Right ventricle myocardium superior (tissue), 1 donor: ENCODE results near the gene DOCK3. TPM values are rescaled to one million over a fixed set of nuclear protein-coding genes. Genes with fewer than 3 reads are reported as not detected.

ENCODE experiments used
- ATAC-seq: fragments of 200-7000 bp; cut with Tn5 transposase; one replicate; pipeline ENCODE4 v1.9.1; 2020; ENCODE audit warnings: mild to moderate bottlenecking; ENCODE audit not compliant: poor library complexity
- DNase-seq: peaks from one replicate; pipeline ENCODE4 v3.0.0-alpha.2; 2020
- intact Hi-C: fragments of 100-400 bp; cut with DNase I; formaldehyde crosslinking; loops from one replicate; pipeline ENCODE4 v1.11.2; 2022
- long read RNA-seq: library from polyadenylated mRNA; unstranded; transcript quantifications from one replicate; pipeline ENCODE4 v2.0.0, GENCODE V29; 2021
- total RNA-seq: library from RNA; stranded (reverse); fragmentation: NEBNext Ultra II Directional; extraction: Animal tissue kit (Norgen Biotek cat#: 25700); gene quantifications from one replicate; pipeline ENCODE4 v1.2.1, GENCODE V29; 2021
- donor health status: DM: no; HTN: yes; CAD: no; lungs with severe emphysema.

Gene DOCK3, protein sequence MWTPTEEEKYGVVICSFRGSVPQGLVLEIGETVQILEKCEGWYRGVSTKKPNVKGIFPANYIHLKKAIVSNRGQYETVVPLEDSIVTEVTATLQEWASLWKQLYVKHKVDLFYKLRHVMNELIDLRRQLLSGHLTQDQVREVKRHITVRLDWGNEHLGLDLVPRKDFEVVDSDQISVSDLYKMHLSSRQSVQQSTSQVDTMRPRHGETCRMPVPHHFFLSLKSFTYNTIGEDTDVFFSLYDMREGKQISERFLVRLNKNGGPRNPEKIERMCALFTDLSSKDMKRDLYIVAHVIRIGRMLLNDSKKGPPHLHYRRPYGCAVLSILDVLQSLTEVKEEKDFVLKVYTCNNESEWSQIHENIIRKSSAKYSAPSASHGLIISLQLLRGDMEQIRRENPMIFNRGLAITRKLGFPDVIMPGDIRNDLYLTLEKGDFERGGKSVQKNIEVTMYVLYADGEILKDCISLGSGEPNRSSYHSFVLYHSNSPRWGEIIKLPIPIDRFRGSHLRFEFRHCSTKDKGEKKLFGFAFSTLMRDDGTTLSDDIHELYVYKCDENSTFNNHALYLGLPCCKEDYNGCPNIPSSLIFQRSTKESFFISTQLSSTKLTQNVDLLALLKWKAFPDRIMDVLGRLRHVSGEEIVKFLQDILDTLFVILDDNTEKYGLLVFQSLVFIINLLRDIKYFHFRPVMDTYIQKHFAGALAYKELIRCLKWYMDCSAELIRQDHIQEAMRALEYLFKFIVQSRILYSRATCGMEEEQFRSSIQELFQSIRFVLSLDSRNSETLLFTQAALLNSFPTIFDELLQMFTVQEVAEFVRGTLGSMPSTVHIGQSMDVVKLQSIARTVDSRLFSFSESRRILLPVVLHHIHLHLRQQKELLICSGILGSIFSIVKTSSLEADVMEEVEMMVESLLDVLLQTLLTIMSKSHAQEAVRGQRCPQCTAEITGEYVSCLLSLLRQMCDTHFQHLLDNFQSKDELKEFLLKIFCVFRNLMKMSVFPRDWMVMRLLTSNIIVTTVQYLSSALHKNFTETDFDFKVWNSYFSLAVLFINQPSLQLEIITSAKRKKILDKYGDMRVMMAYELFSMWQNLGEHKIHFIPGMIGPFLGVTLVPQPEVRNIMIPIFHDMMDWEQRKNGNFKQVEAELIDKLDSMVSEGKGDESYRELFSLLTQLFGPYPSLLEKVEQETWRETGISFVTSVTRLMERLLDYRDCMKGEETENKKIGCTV (N-terminal part only)
- total RNA-seq = 3.6 TPM
- long read RNA-seq, partial matches to known transcripts = 2 of 4 reads
- long read RNA-seq, other reads (novel, unspliced or antisense) = 2 of 4 reads

DNA sequence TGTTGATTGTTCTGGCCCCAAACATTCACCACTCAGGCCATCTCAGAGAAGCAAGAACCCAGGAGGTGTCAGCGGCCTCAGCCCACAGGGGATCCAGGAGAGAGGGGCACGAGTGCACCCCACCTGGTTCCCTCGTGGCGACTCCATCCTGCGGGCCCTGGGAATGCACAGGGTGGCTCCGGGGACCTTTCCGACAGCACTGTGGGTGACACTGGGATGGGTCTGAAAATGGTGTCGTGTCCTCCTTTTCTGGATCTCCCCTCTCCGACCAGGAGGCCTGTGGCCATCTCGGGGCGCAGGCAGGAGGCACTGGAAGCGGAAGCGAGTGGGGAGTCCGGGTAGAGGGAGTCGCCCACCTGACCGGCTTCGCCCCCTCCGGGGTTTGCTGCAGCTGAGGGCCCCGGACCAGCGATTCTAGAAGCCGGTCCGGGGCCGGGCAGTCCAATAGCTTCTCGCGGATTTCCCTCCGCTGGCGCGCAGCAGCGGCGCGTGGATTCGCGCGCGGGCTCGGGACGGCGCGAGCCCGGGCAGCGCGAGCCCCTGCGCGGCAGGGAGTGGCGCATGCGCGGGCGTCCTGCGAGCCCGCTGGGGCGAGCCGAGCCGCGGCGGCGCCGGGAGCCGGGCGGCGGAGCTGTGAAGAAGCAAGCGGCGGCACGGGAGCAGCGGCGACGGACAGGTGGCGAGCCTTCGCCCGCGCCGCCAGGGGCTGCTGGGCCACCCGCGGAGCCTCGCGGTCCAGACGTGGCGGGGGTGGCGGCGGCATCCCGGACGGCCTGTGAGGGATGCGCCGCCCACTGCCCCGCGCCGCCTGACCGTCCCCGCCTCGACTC lies at the start of gene DOCK3:
DOCK3 (plus strand) TSS at position 579 of the 830 bp plus-strand sequence. CDS start 337 bp downstream, outside the sequence.
- ATAC-seq (peak; percentile 95), DNase-seq (peak; percentile 79)
- intact Hi-C loops = no loop called here

DNA sequence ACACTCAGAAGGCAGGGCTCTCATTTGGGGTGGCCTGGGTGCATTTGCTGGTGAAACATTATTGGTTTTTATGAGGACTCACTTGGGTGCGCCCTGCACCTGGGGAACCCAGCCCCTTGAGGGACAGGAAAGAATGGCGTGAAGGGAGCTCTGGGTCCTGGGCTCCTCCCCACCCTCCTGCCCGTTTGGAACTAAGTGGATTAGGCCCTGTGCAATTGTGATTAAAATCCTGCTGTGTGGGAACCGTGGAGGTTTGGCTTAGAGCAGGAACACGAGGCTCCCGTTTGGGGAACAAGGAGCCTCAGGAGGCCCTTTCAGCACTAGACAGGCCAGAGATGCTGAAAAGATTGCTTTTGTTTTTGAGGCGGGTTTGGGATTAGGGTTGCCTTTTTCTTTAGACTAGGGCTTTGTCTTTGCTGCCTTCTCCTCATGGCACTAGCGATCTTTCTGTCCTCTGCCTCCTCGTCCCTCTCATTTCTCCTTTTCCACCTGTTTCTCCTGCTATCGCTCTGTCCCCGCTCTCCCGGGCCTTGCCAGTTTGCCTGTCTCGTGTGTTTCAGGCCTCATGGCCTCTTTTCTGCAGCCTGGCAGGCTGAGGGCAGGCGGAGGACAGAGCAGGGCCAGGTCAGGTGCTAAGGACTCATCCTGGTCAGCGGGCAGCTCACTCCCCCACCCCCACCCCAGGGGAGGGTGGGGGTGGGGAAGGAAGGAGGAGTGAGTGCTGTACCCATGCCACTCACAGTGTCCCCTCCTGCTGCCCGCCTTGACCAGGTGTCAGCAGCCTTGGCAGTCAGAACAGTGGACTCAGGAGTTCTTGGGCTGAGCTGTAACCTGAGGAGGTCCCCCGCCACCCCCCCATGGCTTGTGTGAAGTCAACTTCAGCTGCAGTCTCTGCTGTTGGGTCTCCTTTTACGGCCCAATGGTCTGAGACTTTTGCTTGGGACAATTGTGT lies 49.2 kb upstream of the DOCK3 start:
- intact Hi-C loops = no loop called here
- ATAC-seq = peak; percentile 9
- no peak for DNase-seq

GRCh38 chr3:50626401-50626800 lies 48.3 kb upstream of the DOCK3 start:
- DNase-seq (no peak), ATAC-seq (no peak)
- intact Hi-C loops = no loop called here

DNA sequence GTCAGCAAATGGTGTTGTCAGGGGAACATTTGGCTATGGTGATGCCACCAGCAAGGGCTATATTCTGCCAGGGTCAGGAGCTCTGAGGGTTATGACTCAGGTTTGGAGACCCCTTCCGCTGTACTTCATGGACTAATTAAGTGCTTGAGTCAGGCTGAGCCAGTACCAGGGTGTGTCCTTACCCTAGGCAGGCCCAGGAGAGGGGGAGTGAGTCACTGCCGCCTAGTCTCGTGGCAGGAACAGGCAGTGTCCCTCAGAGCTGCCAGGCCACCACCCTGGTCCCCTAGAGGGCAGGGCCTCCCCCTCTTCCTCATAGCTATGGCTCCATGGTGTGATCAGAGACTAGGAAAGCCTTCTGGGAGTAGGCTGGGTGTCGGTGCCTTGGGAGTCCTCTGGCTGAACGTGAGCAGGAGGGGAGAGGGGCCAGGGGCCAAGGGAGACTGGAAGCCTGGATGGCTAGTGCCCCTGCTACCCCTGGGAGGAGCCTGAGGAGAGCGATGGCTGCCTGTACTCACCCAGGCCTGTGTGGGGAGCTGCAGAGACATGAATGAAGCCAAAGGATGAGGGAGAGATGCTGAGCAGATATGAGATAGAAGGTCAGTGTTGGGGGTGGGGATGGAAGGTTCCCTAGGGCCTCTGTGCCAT lies 47.2 kb upstream of the DOCK3 start:
- intact Hi-C loops = no loop called here

DNA sequence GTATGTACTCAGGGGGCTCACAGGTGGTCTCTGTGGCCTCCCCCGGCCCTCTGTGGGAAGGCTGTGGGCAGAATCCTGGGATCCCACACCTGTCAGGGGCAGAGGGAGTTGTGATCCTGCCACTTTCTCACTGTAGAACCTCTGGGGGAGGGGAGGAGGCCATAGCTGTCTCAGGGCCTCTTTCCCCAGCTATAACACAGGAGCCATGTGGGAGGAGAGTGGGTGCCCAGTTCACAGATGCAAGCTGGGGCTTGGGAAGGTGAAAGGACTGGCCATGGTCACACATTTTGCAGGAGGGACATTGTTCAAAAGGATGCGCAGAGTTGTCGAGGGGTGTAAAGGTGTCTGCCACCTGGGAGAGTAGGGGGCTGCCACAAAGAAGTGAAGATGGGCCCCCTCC lies 46.1 kb upstream of the DOCK3 start:
- intact Hi-C loops = no loop called here
- no peak for DNase-seq
- ATAC-seq = no peak

More for the DNA sequence above, 47.2 kb upstream of the DOCK3 start:
- ATAC-seq (peak; percentile 72), DNase-seq (peak; percentile 74)

DNA sequence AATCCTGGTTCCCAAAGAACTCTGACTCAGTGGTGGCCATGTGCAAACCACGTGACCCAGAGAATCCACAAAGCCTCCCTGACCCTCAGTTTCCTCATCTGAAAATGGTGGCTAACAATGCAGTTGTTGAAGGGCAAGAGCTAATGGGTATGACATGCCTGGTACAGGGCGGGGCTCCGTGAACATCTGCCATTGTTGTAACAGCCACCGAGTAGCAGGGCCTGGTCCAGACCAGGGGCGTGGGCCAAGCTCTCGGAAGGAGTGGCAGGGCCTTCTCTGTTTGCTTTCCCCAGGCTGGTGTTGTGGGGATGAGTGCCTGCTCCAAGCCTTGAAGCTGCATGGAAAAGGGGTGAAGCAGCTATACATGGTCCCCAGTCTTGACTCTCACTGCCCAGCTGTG lies 44.3 kb upstream of the DOCK3 start:
- intact Hi-C loops = no loop called here
- DNase-seq (no peak), ATAC-seq (no peak)

- intact Hi-C loops = no loop called here
- ATAC-seq (no peak), DNase-seq (no peak)
Measured at GRCh38 chr3:50630877-50631276, 43.9 kb upstream of the DOCK3 start.

GRCh38 chr3:50632450-50632849 lies 42.3 kb upstream of the DOCK3 start:
- ATAC-seq (no peak), DNase-seq (no peak)
- intact Hi-C loops = no loop called here

DNA sequence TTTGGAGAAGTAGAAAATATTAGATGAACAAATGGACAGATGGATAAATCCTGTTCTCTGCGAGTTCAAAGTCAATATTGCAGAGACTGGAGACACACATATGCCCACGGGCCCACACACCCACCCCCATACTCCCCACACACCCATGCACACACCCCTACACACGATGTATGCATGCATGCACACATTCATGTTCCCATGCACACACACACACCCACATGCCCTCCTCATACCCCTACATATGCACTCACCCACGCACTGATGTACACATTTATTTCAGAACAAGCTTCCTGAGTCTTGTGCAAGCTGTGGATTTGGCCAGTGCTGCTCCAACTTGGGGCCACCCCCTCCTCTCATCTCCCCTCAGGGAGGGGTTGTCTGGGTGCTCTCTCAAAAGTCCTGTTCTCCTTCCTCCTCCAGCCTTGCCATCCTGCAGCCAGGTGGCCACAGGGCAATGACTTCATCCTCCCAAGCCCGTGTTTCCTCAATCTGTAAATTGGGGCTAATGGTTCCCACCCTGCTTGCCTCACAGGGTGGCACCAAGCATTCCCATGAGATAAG lies 41.4 kb upstream of the DOCK3 start:
- no peak for DNase-seq
- intact Hi-C loops = no loop called here
- ATAC-seq = no peak

- intact Hi-C loops = no loop called here
- ATAC-seq (no peak), DNase-seq (no peak)
Measured at GRCh38 chr3:50635066-50635465, 39.7 kb upstream of the DOCK3 start.

DNA sequence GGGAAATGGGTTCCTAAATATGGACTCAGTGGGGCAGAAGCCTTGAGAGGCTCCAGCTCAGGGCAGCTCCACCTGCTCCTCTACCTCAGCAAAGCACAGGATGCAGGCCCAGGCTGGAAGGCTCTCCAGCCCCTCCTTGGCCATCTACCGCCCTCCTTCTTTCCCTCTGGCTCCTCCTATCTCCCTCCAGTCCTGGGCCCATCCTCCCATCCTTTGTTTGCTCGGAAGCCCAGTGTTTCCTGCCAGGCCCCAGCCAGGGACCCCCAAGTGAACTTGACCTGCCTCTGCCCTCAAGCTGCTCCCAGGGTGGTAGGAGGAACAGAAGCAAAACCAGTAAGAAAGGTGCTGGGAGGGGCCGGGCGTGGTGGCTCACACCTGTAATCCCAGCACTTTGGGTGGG lies 37.7 kb upstream of the DOCK3 start:
- DNase-seq (no peak), ATAC-seq (no peak)
- intact Hi-C loops = no loop called here

DNA sequence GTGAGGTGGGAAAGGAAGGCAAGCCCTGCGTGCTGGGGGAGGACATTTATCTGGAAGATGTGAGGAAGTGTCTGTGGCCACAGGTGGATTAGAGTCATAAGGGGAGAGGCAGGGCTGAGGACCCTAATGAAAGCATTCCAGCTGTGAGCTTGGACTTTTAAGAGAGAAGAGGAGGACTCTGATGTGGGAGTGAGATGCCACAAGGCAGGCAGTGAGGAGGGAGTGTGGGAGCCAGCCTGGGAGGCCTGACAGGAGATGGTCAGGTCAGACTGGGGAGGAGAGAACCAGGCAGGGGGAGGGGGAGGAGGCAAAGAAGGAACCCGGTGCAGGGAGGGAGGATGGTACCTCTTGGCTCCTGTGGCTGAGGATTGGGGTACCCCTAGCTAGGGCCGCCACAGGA lies 36.8 kb upstream of the DOCK3 start:
- no peak for DNase-seq
- intact Hi-C loops = no loop called here
- peak; percentile 17 for ATAC-seq

DNA sequence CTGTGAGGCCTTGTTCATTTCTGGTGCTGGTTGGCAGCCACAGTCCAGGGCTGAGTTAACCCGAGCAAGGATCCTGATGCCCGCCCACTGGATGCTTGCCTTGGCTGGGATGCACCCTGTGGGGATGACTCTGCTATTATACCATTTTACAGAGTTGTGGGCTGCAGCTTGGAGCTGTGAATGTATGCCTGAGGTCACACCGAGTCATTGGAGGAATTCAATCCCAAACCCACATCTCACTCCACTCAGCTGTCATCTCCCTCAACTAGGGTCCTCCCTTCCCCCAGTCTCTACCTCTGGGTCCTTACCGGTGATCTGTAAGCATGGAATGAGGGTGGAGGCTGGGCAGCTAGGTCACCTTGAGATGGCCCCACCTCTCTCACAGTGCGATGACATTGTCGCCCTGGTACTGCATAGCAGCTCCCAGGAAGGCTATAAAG lies 35.7 kb upstream of the DOCK3 start:
- intact Hi-C loops = no loop called here
- DNase-seq (no peak), ATAC-seq (peak; percentile 49)

DNA sequence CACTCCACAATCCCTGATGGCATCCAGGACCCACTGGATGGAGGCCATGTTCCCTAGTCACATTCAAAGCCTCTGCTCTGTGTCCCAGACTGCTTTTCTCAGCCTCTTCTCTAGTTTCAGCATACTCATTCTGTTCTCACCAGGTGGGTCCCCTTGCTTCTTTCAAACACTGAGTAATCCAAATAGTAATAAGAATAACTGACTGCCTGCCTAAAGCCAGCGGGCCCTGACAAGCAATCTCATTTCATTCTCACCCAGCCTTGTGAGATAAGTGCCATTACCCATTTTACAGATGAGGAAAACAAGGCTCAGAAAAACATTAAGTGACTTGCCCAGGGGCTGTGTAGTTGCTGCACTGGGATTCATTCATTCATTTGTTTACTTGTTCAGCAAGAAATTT lies 32.3 kb upstream of the DOCK3 start:
- no peak for ATAC-seq
- DNase-seq = no peak
- intact Hi-C loops = no loop called here

- peak; percentile 10 for ATAC-seq
- intact Hi-C loops = no loop called here
- no peak for DNase-seq
Measured at GRCh38 chr3:50644561-50644960, 30.2 kb upstream of the DOCK3 start.

DNA sequence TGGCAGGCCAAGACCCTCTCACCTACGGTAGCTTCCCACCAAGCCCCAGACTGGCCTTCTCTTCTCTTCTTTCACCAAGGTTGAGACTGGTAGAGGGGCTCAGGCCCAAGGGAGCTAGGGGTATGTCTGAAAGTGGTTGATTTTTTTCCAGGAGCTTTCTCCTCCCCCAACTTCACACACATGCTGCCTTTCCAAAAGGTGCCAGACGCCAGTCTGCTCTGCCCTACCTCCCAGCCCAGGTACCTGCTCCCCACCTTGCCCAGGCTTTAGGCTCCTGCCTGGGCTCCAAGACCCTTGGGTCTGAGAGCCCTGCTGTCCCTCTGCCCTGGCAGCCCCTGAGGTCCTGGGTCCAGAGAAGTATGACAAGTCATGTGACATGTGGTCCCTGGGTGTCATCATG lies 29.3 kb upstream of the DOCK3 start:
- DNase-seq = no peak
- ATAC-seq = no peak
- intact Hi-C loops = no loop called here
